Type B pancreatic cell (in vitro differentiated cells): ENCODE data around the gene FUCA2. TPM values are rescaled to one million over a fixed set of nuclear protein-coding genes. Genes with fewer than 3 reads are reported as not detected.

Source experiments
- DNase-seq: peaks from one replicate; pipeline ENCODE4 v3.0.0; 2021; ENCODE audit warnings: mixed read lengths; ENCODE audit not compliant: unreplicated experiment; ENCODE audit errors: extremely low spot score
- H3K27ac Mint-ChIP-seq: 2 replicates; pipeline ENCODE4 v1.8.0; 2021; ENCODE audit warnings: mild to moderate bottlenecking, mixed read lengths
- H3K27me3 Mint-ChIP-seq: 2 replicates; pipeline ENCODE4 v1.8.0; 2021; ENCODE audit warnings: mixed read lengths
- H3K36me3 Mint-ChIP-seq: 2 replicates; pipeline ENCODE4 v1.8.0; 2021; ENCODE audit warnings: mixed read lengths
- H3K4me1 Mint-ChIP-seq: one replicate; pipeline ENCODE4 v1.8.0; 2021; ENCODE audit warnings: mixed read lengths; ENCODE audit not compliant: unreplicated experiment
- H3K4me3 Mint-ChIP-seq: 2 replicates; pipeline ENCODE4 v1.8.0; 2021; ENCODE audit warnings: mild to moderate bottlenecking, mixed read lengths
- H3K9me3 Mint-ChIP-seq: 2 replicates; pipeline ENCODE4 v1.8.0; 2021; ENCODE audit warnings: mixed read lengths
- CTCF ChIP-seq: fragments of 200-600 bp; sonication (generic); conservative IDR thresholded peaks from 2 replicates; pipeline ENCODE4 v1.5.0; 2021; ENCODE audit warnings: antibody characterized with exemption, mild to moderate bottlenecking
- total RNA-seq: library from RNA; stranded (reverse); gene quantifications from 2 replicates; pipeline ENCODE4 v1.2.1, GENCODE V29; 2021; ENCODE audit warnings: low replicate concordance

FUCA2 gene
- total RNA-seq, 1 donor from 2014 or later = 48.0 TPM

GRCh38 chr6:143527677-143528076 is 16.2 kb upstream of the FUCA2 start:
- no peak for TF ChIP-seq CTCF
- no peak overlapping the region for H3K27ac Mint-ChIP-seq
- H3K27me3 Mint-ChIP-seq = no peaks in the 10 kb centered on the region
- H3K4me1 Mint-ChIP-seq = no peaks in the 10 kb centered on the region
- DNase-seq = no peak
- no peaks in the 10 kb centered on the region for H3K9me3 Mint-ChIP-seq
- H3K36me3 Mint-ChIP-seq = no peaks in the 10 kb centered on the region
- no peak overlapping the region for H3K4me3 Mint-ChIP-seq

- no peak for TF ChIP-seq CTCF
- Mint-ChIP-seq H3K9me3 (no peaks in the 10 kb centered on the region), H3K27ac (no peak overlapping the region), H3K4me3 (no peak overlapping the region), H3K4me1 (no peaks in the 10 kb centered on the region), H3K27me3 (peaks cover 4% of the 10 kb centered on the region), H3K36me3 (no peaks in the 10 kb centered on the region)
- no peak for DNase-seq
Measured at GRCh38 chr6:143525356-143525755, 13.8 kb upstream of the FUCA2 start.

- no peak overlapping the region for H3K4me3 Mint-ChIP-seq
- peaks cover 8% of the 10 kb centered on the region for H3K27me3 Mint-ChIP-seq
- no peak for DNase-seq
- TF ChIP-seq CTCF = no peak
- peaks cover 4% of the 10 kb centered on the region for H3K36me3 Mint-ChIP-seq
- H3K4me1 Mint-ChIP-seq = no peaks in the 10 kb centered on the region
- H3K27ac Mint-ChIP-seq = no peak overlapping the region
- H3K9me3 Mint-ChIP-seq = no peaks in the 10 kb centered on the region
Measured at GRCh38 chr6:143522039-143522600, 10.6 kb upstream of the FUCA2 start.

GRCh38 chr6:143517447-143517773 is 5.9 kb upstream of the FUCA2 start:
- Mint-ChIP-seq H3K4me3 (no peak overlapping the region), H3K36me3 (peaks cover 8% of the 10 kb centered on the region), H3K9me3 (peaks cover 5% of the 10 kb centered on the region), H3K27ac (no peak overlapping the region), H3K27me3 (peaks cover 9% of the 10 kb centered on the region), H3K4me1 (peaks cover 10% of the 10 kb centered on the region)
- no peak for DNase-seq
- TF ChIP-seq CTCF = no peak

GRCh38 chr6:143516690-143517446 is 5.3 kb upstream of the FUCA2 start:
- H3K36me3 Mint-ChIP-seq = peaks cover 8% of the 10 kb centered on the region
- H3K27me3 Mint-ChIP-seq = peaks cover 9% of the 10 kb centered on the region
- no peak for TF ChIP-seq CTCF
- H3K4me1 Mint-ChIP-seq = peaks cover 10% of the 10 kb centered on the region
- no peak overlapping the region for H3K27ac Mint-ChIP-seq
- peaks cover 5% of the 10 kb centered on the region for H3K9me3 Mint-ChIP-seq
- DNase-seq = no peak
- H3K4me3 Mint-ChIP-seq = no peak overlapping the region
